Endothelial cell of umbilical vein (primary cell): ENCODE measurements around the gene PF4V1. TPM values are rescaled to one million over a fixed set of nuclear protein-coding genes. Genes with fewer than 3 reads are reported as not detected.

Experiments used
- BruUV-seq: library from RNA; stranded (reverse); fragments of 400-500 nt; replicated peaks from 2 replicates; lab custom pipeline; 2021; lab: Mats Ljungman, UMichigan
- CTCF ChIA-PET: fragments of 300-600, 350-600 bp; sonication (Branson Sonifier 250); formaldehyde crosslinking; loops from one replicate; lab custom pipeline; 2021; ENCODE audit warnings: antibody characterized with exemption, inconsistent platforms; lab: Charles Lee
- POLR2A ChIA-PET: fragments of 300-600, 350-600 bp; sonication (Branson Sonifier 250); formaldehyde crosslinking; loops from one replicate; lab custom pipeline; 2021; ENCODE audit warnings: antibody characterized with exemption, inconsistent platforms; lab: Charles Lee
- DNase-seq: peaks from one replicate; pipeline ENCODE4 v3.0.0-alpha.2; 2011; ENCODE audit warnings: low read depth, low spot score
- FAIRE-seq: peaks from 2 replicates; lab custom pipeline; 2011; peaks lifted over from hg19 to GRCh38; lab: Jason Lieb, UNC
- H2AFZ ChIP-seq: 2 replicates; pipeline ENCODE4 v1.6.0; 2012; ENCODE audit warnings: low read depth, low read length, control low read depth, inconsistent platforms
- H3K27ac ChIP-seq: 2 replicates; pipeline ENCODE4 v1.5.1; 2011; ENCODE audit warnings: low read depth, mild to moderate bottlenecking, control low read depth, low read length, moderate library complexity; ENCODE audit not compliant: insufficient read depth
- H3K27me3 ChIP-seq, 2 experiments: 2 replicates each; pipeline versions ENCODE4 v1.6.0 to v1.6.1; 2011; ENCODE audit warnings: low read length in 2 of 2, mixed read lengths in 1 of 2; ENCODE audit not compliant: control insufficient read depth in 2 of 2, insufficient read depth in 2 of 2
- H3K36me3 ChIP-seq, 2 experiments: 2 replicates in 1 of 2; 3 replicates in 1 of 2; pipeline ENCODE4 v1.5.1; 2011; ENCODE audit warnings: low read length in 2 of 2, mild to moderate bottlenecking in 1 of 2, moderate library complexity in 1 of 2; ENCODE audit not compliant: control insufficient read depth in 2 of 2, insufficient read depth in 2 of 2; ENCODE audit errors: extremely low read depth in 1 of 2
- H3K4me1 ChIP-seq: 3 replicates; pipeline ENCODE4 v1.5.1; 2011; ENCODE audit warnings: mild to moderate bottlenecking, low read length; ENCODE audit not compliant: control insufficient read depth, insufficient read depth; ENCODE audit errors: extremely low read depth
- H3K4me2 ChIP-seq: 2 replicates; pipeline ENCODE4 v1.6.1; 2011; ENCODE audit warnings: low read length, control low read depth, mixed read lengths; ENCODE audit not compliant: insufficient read depth
- H3K4me3 ChIP-seq, 3 experiments: fragments of 200-600 bp in 1 of 3; sonication (generic), shearing (Covaris generic) in 1 of 3; replicated peaks in 1 of 3; 2 replicates each; pipeline ENCODE4 v1.5.1; 2011 to 2016; ENCODE audit warnings: control low read depth in 3 of 3, low read length in 3 of 3, mild to moderate bottlenecking in 2 of 3, inconsistent platforms in 1 of 3, low read depth in 1 of 3, moderate library complexity in 1 of 3; ENCODE audit not compliant: insufficient read depth in 1 of 3
- H3K79me2 ChIP-seq: 2 replicates; pipeline ENCODE4 v1.6.0; 2012; ENCODE audit warnings: low read length, inconsistent platforms; ENCODE audit not compliant: control insufficient read depth, insufficient read depth
- H3K9ac ChIP-seq: replicated peaks from 2 replicates; pipeline ENCODE3; 2011; ENCODE audit warnings: low read length, control low read depth; ENCODE audit not compliant: insufficient read depth; ENCODE audit errors: extremely low read depth
- H3K9me1 ChIP-seq: replicated peaks from 3 replicates; pipeline ENCODE4 v1.6.0; 2011; ENCODE audit warnings: mild to moderate bottlenecking, low read length; ENCODE audit not compliant: control insufficient read depth, insufficient read depth; ENCODE audit errors: extremely low read depth
- H3K9me3 ChIP-seq: replicated peaks from 2 replicates; pipeline ENCODE4 v1.5.1; 2012; ENCODE audit warnings: low read length, inconsistent platforms; ENCODE audit not compliant: control insufficient read depth, insufficient read depth
- H4K20me1 ChIP-seq: replicated peaks from 2 replicates; pipeline ENCODE3; 2011; ENCODE audit warnings: mild to moderate bottlenecking, low read length; ENCODE audit not compliant: control insufficient read depth, insufficient read depth; ENCODE audit errors: extremely low read depth
- EZH2 ChIP-seq: IDR thresholded peaks from 2 replicates; pipeline ENCODE4 v1.6.1; 2012; ENCODE audit warnings: borderline replicate concordance, low read depth, mild to moderate bottlenecking, moderate library complexity, low read length, inconsistent platforms; ENCODE audit not compliant: severe bottlenecking
- FOS ChIP-seq: IDR thresholded peaks from 2 replicates; pipeline ENCODE4 v1.6.1; 2011; ENCODE audit warnings: mild to moderate bottlenecking, low read length, moderate library complexity, borderline replicate concordance; ENCODE audit not compliant: insufficient read depth
- GATA2 ChIP-seq: IDR thresholded peaks from 2 replicates; pipeline ENCODE4 v1.7.0; 2011; ENCODE audit warnings: low read depth, mild to moderate bottlenecking, moderate library complexity, mixed read lengths, low read length; ENCODE audit not compliant: insufficient read length, insufficient read depth
- JUN ChIP-seq: IDR thresholded peaks from 2 replicates; pipeline ENCODE4 v1.6.1; 2011; ENCODE audit warnings: borderline replicate concordance, low read depth; ENCODE audit not compliant: insufficient read length, insufficient read depth
- MYC ChIP-seq: IDR thresholded peaks from one replicate; pipeline ENCODE4 v1.6.1; 2011; ENCODE audit warnings: mild to moderate bottlenecking, low read depth, low read length
- POLR2A ChIP-seq: IDR thresholded peaks from 2 replicates; pipeline ENCODE4 v1.6.1; 2012; ENCODE audit warnings: low read depth, mild to moderate bottlenecking, control low read depth, low read length
- POLR2AphosphoS5 ChIP-seq: IDR thresholded peaks from 2 replicates; pipeline ENCODE4 v1.6.1; 2012; ENCODE audit warnings: low read depth, mild to moderate bottlenecking, control low read depth, low read length, moderate library complexity; ENCODE audit not compliant: insufficient read depth
- dilution Hi-C: fragments of 300-500 bp; cut with MboI; formaldehyde crosslinking; loops from one replicate; pipeline ENCODE4 v1.15.0; 2019; ENCODE audit warnings: low sequenced_read_pairs; ENCODE audit not compliant: extremely low pct_ligation_motif_present
- intact Hi-C: fragments of 100-400 bp; cut with micrococcal nuclease; formaldehyde crosslinking; loops from one replicate; pipeline ENCODE4 v1.10.0; 2022
- polyA plus RNA-seq, 4 experiments: library from polyadenylated mRNA; depleted of rRNA in 3 of 4; stranded (reverse) in 3 of 4; unstranded in 1 of 4; fragments of >200 nt; gene quantifications; 2 replicates each; pipeline versions ENCODE4 v1.2.1 to v1.2.3, GENCODE V29; 2011 to 2012; ENCODE audit warnings: missing spikeins in 1 of 4
- total RNA-seq: library from RNA; stranded (reverse); gene quantifications from 2 replicates; pipeline ENCODE4 v1.2.3, GENCODE V29; 2021
- TF ChIP-seq, protein P1 (sequence below), 2 donors: IDR thresholded peaks; 1 replicate in 1 of 2; 2 replicates in 1 of 2; pipeline ENCODE4 v1.5.1; 2011; ENCODE audit warnings: low read length in 2 of 2, mild to moderate bottlenecking in 2 of 2, moderate library complexity in 2 of 2, control low read depth in 1 of 2, inconsistent platforms in 1 of 2, low read depth in 1 of 2; ENCODE audit not compliant: insufficient read depth in 1 of 2; ENCODE audit errors: extremely low read depth in 1 of 2
- TF ChIP-seq, protein P2 (sequence below): IDR thresholded peaks from 2 replicates; pipeline ENCODE4 v1.6.1; 2011; ENCODE audit not compliant: insufficient read depth, insufficient read length

PF4V1 gene
- total and polyA plus RNA-seq, 2 donors (not counting 3 experiments of a cell fraction or from before 2014, with no cell fraction given) = not detected

DNA sequence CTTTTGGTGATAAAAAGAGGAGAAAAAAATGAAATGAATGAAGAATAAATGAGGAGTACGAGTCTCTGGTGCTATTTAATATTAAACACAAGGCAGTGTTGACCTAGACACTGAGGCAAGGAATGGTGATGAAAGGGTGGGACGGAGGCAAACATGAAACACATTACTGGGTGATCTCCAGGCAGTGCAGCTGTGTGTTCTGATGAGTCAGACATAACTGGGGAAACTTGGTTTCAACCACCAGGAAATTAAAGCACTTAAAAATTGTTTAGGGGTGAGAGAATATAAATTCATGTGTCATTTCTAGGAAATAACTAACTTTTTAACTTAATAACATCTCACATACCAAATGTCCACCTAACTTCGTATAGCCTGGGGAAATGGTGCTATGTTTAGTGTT lies 36.3 kb upstream of the PF4V1 start:
- DNase-seq = peak; percentile 79
- ChIA-PET CTCF (interaction anchor here (1.0 to 1.9 kb wide), 2 partner anchors 27 to 53 kb away, joined by 3 to 4 read pairs; no protein-coding TSS in a partner anchor), POLR2A (no interaction called here)
- H3K9ac ChIP-seq = no peak overlapping the region
- no peaks in the 10 kb centered on the region for H3K9me3 ChIP-seq
- H3K27me3 ChIP-seq = no peaks in the 10 kb centered on the region
- peak overlapping the region; percentile 28 for H3K4me2 ChIP-seq
- FAIRE-seq = peak; percentile 88
- dilution Hi-C loops (no loop called here), intact Hi-C loops (loop anchor here (2.0 kb wide), 1 partner anchor 40 kb away; no protein-coding TSS in a partner anchor)
- H3K79me2 ChIP-seq = no peaks in the 10 kb centered on the region
- no peak overlapping the region for H3K4me3 ChIP-seq
- no peaks in the 10 kb centered on the region for H4K20me1 ChIP-seq
- H3K36me3 ChIP-seq = no peaks in the 10 kb centered on the region
- peaks cover 18% of the 10 kb centered on the region for H3K4me1 ChIP-seq
- H3K9me1 ChIP-seq = no peaks in the 10 kb centered on the region
- H2AFZ ChIP-seq = peak overlapping the region; percentile 39
- no TSS peak for BruUV-seq
- peak overlapping the region; percentile 44 for H3K27ac ChIP-seq
- no peak for TF ChIP-seq POLR2A
- no peak for TF ChIP-seq GATA2
- TF ChIP-seq, protein P1, sequence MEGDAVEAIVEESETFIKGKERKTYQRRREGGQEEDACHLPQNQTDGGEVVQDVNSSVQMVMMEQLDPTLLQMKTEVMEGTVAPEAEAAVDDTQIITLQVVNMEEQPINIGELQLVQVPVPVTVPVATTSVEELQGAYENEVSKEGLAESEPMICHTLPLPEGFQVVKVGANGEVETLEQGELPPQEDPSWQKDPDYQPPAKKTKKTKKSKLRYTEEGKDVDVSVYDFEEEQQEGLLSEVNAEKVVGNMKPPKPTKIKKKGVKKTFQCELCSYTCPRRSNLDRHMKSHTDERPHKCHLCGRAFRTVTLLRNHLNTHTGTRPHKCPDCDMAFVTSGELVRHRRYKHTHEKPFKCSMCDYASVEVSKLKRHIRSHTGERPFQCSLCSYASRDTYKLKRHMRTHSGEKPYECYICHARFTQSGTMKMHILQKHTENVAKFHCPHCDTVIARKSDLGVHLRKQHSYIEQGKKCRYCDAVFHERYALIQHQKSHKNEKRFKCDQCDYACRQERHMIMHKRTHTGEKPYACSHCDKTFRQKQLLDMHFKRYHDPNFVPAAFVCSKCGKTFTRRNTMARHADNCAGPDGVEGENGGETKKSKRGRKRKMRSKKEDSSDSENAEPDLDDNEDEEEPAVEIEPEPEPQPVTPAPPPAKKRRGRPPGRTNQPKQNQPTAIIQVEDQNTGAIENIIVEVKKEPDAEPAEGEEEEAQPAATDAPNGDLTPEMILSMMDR (IDR thresholded peaks at IDR 0.05; ENCODE audit: extremely low read depth in 1 of 2, insufficient read depth in 1 of 2, low read depth in 1 of 2, low read length in 2 of 2) = no peak
- TF ChIP-seq MYC = no peak
- TF ChIP-seq EZH2 = no peak
- TF ChIP-seq, protein P2, sequence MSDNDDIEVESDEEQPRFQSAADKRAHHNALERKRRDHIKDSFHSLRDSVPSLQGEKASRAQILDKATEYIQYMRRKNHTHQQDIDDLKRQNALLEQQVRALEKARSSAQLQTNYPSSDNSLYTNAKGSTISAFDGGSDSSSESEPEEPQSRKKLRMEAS = no peak
- TF ChIP-seq POLR2AphosphoS5 = peak; percentile 31
- TF ChIP-seq FOS = peak; percentile 89
- TF ChIP-seq JUN = peak; percentile 73
